ENCODE results near the gene ENTPD6.

ENTPD6 gene

DNA sequence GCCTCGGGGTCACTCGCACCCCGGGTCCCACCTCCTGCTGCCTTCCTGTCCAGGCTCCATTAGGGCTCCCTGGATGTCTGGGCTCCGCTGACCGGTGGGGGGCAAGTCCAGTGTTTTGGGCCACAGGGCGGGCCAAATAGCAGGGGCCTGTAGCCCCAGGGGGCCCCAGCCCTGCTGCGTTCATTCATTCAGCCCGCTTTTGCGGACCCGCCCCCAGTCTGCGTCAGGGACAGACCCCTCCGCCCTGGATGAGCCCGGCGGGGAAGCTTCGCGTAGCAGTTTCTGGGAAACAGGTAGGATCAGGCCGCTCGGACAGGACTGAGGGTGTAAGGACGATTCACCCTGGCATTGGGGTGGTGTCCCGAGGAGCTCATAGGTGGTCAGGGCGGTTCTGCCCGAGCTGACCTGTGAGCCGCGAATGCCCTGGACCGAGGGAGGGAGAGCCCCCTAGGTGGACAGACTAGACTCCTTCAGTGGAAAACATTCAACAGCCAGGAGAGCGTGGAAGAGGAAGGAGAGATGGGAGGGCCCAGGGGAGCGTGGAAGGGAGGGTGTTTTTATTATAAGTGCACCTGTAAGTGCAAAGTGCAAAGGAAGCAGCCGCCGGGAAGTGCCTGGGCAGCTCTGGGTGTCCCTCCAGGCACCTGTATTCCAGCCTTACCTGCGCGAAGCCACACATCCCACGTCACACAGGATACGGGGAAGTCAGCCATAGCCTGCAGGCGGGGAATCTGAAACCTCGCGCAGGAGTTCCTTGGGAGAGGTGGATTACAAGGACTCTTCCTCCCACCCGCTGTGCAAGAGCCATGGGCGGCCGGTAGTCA is 662 bp downstream of the ENTPD6 start:
- H3K27me3 ChIP-seq = no peaks in the 10 kb centered on the region
- H3K36me3 ChIP-seq = no peaks in the 10 kb centered on the region; a peak in 1 of 22 replicates
- no peak for TF ChIP-seq Cebpa-rat (IDR thresholded peaks at IDR 0.05)
- peak overlapping the region; percentile 80 to 95 (median 90) for H3K4me3 ChIP-seq
- H3K4me2 ChIP-seq = peak overlapping the region; percentile 93 to 100 (median 98)
- peak overlapping the region; percentile 79 to 91 (median 86) for H3K9ac ChIP-seq
- peaks cover 0 to 9% (median 7%) of the 10 kb centered on the region in 11 experiments; a peak in 17 of 22 replicates for H3K9me3 ChIP-seq (replicated peaks in 1 of 11)
- H3K27ac ChIP-seq = peak overlapping the region; percentile 65 to 85 (median 80)
- H4K20me1 ChIP-seq = peaks cover 0 to 48% (median 31%) of the 10 kb centered on the region in 11 experiments; a peak in 19 of 22 replicates
- H3K4me1 ChIP-seq = peaks cover 36 to 48% (median 40%) of the 10 kb centered on the region in 10 experiments

DNA sequence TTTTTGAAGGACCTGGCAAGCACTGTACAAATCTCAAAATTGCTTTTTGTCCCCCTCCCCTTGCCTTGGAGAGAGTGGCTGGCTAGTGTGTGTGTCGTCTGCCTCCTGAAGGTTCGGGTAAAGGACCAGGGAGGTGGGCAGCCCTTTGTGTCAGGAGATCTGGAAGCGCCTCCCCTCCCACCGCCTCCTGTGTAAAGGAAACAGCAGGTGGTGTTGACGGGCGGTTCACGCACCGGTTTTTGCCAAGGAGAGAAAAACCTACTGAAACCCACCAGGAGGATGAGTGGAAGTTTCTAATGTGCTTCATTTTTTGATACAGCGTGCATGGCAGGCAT is 1.2 kb downstream of the ENTPD6 start:
- Histone ChIP-seq H3K36me3 (peaks cover 0 to 5% (median 3%) of the 10 kb centered on the region in 11 experiments; a peak in 8 of 22 replicates), H3K27ac (peak overlapping the region in 1 of 11 experiments; percentile 85; a peak in 2 of 22 replicates), H4K20me1 (peaks cover 0 to 53% (median 31%) of the 10 kb centered on the region in 11 experiments; a peak in 19 of 22 replicates), H3K4me3 (peak overlapping the region; percentile 80 to 95 (median 90)), H3K9ac (peak overlapping the region; percentile 79 to 91 (median 86); a peak in 21 of 22 replicates), H3K4me2 (peak overlapping the region; percentile 93 to 100 (median 98)), H3K4me1 (peaks cover 36 to 48% (median 41%) of the 10 kb centered on the region in 10 experiments), H3K9me3 (replicated peaks in 1 of 11) (peaks cover 0 to 11% (median 7%) of the 10 kb centered on the region in 11 experiments; a peak in 17 of 22 replicates), H3K27me3 (no peaks in the 10 kb centered on the region)
- TF ChIP-seq Cebpa-rat (IDR thresholded peaks at IDR 0.05) = no peak

DNA sequence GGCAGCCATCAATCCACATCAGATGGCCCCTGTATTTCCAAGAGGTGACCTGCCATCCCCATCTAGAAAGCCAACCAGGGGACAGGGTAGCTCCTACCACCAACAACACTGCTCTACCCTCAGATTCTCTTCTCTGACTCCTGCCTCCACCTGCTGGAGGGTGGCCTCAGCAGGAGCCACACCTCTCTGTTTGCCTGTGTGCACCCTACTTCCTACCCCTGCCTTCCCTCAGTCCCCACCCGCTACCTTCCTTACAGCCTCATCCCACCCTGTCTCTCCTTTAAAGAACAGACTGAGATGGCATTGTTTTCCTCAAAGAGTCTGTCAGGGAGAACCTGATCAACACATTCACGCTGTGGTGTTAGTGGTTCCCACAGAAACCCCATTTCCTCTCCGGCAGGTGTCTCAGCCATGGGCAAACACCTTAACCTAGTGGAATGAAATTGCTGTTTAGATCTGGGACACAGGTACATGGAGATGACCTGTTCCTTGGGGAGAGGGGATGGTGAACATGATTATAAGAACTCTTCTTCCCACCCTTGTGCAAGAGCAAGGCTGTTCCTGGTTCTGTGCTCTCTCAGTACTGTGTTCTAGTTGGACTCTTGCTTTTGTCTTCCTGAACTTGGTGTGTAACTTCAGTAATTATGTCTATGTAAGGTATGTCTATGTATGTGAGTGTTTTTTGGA is 1.8 kb downstream of the ENTPD6 start:
- Histone ChIP-seq H3K27me3 (no peaks in the 10 kb centered on the region), H3K4me3 (peak overlapping the region; percentile 80 to 95 (median 90); a peak in 17 of 20 replicates), H4K20me1 (peaks cover 0 to 55% (median 31%) of the 10 kb centered on the region in 11 experiments; a peak in 19 of 22 replicates), H3K4me2 (peak overlapping the region; percentile 93 to 100 (median 98)), H3K27ac (no peak overlapping the region), H3K9ac (peak overlapping the region in 5 of 11 experiments; percentile 85 to 91 (median 88); a peak in 10 of 22 replicates), H3K36me3 (peaks cover 0 to 9% (median 7%) of the 10 kb centered on the region in 11 experiments; a peak in 8 of 22 replicates), H3K9me3 (replicated peaks in 1 of 11) (peaks cover 0 to 16% (median 7%) of the 10 kb centered on the region in 11 experiments; a peak in 17 of 22 replicates), H3K4me1 (peaks cover 36 to 52% (median 41%) of the 10 kb centered on the region in 10 experiments)
- TF ChIP-seq Cebpa-rat (IDR thresholded peaks at IDR 0.05) = no peak

DNA sequence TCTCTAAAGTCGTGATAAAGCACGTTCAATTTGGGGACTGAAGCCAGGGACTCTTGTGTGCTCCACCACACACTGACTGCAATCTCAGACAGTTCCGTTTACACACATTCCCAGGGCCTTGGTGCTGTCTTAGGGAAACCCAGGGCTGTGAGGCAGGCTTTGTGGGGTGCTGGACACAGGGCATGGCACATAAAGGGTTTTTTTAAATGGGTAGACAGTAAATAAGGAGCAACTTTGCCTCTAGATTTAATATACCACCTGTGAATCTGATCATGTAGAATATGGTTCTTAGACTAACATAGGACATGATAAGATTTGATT is 2.3 kb downstream of the ENTPD6 start:
- Histone ChIP-seq H4K20me1 (peaks cover 0 to 55% (median 31%) of the 10 kb centered on the region in 11 experiments; a peak in 19 of 22 replicates), H3K4me2 (peak overlapping the region; percentile 93 to 100 (median 98); a peak in 21 of 22 replicates), H3K27me3 (no peaks in the 10 kb centered on the region), H3K36me3 (peaks cover 0 to 14% (median 7%) of the 10 kb centered on the region in 11 experiments; a peak in 10 of 22 replicates), H3K4me3 (0 out of 20 replicates have a peak overlapping the region, but pooled peaks of 1 of the 10 experiments have one; percentile 90), H3K27ac (no peak overlapping the region), H3K9me3 (replicated peaks in 1 of 11) (peaks cover 0 to 15% (median 7%) of the 10 kb centered on the region in 11 experiments; a peak in 17 of 22 replicates), H3K4me1 (peaks cover 36 to 57% (median 42%) of the 10 kb centered on the region in 10 experiments), H3K9ac (no peak overlapping the region)
- TF ChIP-seq Cebpa-rat (IDR thresholded peaks at IDR 0.05) = no peak

DNA sequence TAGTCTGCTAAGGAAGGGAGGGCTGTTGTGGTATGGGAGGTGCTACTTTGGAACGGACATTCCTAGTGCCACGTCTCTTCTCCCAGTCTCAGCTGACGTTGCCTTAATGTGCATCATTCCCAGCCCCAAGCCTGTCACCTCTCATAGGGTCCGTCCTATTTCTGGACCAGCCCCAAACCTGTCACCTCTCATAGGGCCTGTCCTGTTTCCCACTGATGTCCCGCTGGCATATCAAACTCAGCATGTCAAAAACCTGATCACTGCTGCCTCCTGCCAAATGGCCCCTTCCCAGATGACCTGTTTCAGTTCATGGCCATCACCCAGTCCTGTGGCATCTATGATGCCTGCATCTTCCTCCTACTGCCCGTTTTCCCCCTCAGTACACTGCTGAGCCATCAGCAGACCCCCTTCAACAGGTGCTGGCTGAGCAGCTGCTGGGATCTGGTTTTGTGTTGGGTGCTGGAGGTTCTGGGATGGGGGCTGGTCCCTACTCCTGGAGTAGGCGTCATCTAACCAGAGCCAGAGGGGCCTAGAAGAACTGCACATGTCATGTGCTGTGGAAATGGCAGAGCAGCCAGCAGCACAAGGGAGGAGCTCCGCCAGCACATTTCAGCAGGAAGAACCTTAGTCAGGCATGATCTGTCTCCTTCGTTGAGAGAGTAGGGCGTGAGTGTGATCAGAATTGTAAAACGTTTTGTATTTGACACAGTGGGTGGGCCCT is 3.3 kb downstream of the ENTPD6 start:
- Histone ChIP-seq H3K4me2 (peak overlapping the region in 9 of 11 experiments; percentile 19 to 100 (median 26); a peak in 14 of 22 replicates), H3K27me3 (no peaks in the 10 kb centered on the region), H3K36me3 (peaks cover 0 to 16% (median 7%) of the 10 kb centered on the region in 11 experiments; a peak in 10 of 22 replicates), H3K4me3 (no peak overlapping the region), H3K4me1 (peaks cover 45 to 67% (median 51%) of the 10 kb centered on the region in 10 experiments), H4K20me1 (peaks cover 0 to 55% (median 31%) of the 10 kb centered on the region in 11 experiments; a peak in 19 of 22 replicates), H3K9ac (no peak overlapping the region), H3K27ac (no peak overlapping the region), H3K9me3 (replicated peaks in 1 of 11) (peaks cover 0 to 7% (median 0%) of the 10 kb centered on the region in 11 experiments; a peak in 4 of 22 replicates)
- no peak for TF ChIP-seq Cebpa-rat (IDR thresholded peaks at IDR 0.05)

DNA sequence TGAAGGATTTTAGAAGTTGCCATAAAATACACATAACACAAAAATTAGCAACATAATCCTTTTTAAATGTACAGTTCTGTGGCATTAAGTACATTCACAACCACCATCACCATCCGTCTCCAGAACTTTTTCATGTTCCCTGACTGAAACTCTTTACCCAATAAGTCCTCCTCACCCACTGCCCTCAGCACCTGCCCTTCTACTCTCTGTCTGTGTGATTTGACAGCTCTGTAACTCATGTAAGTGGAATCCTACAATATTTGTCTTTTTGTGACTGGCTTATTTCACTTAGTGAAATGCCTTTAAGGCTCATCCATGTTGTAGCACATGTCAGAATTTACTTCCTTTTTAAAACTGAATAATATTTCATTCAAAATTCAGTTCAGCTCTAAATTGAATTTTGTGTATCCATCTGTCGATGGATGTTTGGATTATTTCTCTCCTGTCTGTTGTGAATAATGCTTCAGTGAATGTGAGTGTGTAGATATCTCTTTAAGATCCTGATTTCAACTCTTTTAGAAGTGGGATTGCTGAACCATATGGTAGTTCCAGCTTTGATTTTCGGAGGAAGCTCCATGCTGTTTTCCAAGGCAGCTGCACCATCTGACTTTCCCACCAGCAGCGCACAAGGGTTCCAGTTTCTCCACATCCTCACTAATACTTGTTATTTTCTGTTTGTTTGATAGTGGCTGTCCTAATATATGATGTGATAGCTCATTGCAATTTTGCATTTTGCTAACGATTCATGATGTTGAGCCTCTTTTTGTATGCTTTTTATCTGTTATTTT is 4.2 kb downstream of the ENTPD6 start:
- Histone ChIP-seq H3K36me3 (peaks cover 0 to 16% (median 7%) of the 10 kb centered on the region in 11 experiments; a peak in 10 of 22 replicates), H4K20me1 (peaks cover 0 to 59% (median 31%) of the 10 kb centered on the region in 11 experiments; a peak in 19 of 22 replicates), H3K4me3 (no peak overlapping the region), H3K4me1 (peaks cover 51 to 74% (median 55%) of the 10 kb centered on the region in 10 experiments), H3K9me3 (replicated peaks in 1 of 11) (peaks cover 0 to 7% (median 0%) of the 10 kb centered on the region in 11 experiments; a peak in 3 of 22 replicates), H3K4me2 (peak overlapping the region in 4 of 11 experiments; percentile 24 to 98 (median 60); a peak in 8 of 22 replicates), H3K9ac (no peak overlapping the region), H3K27ac (no peak overlapping the region), H3K27me3 (no peaks in the 10 kb centered on the region)
- no peak for TF ChIP-seq Cebpa-rat (IDR thresholded peaks at IDR 0.05)

DNA sequence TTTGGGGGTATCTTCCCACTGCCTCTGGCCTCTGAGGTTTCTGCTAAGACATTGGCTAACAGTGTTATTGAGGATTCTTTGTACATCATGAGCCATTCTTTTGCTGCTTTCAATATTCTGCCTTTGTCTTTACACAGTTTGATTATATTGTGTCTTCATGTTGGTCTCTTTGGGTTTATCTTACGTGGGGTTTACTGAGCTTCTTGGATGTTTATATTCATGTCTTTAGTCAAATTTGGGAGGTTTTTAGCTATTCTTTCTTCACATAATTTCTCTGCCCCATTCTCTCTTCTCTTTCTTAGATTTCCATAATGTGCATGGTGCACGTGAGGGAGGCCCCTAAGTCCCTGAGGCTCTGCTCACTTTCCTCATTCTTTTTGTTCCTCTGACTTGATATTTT is 7.6 kb downstream of the ENTPD6 start:
- Histone ChIP-seq H3K4me3 (no peak overlapping the region), H3K27me3 (no peaks in the 10 kb centered on the region), H3K9ac (peak overlapping the region in 3 of 11 experiments; percentile 66 to 70 (median 67); a peak in 5 of 22 replicates), H3K36me3 (peaks cover 13 to 32% (median 25%) of the 10 kb centered on the region in 11 experiments; a peak in 19 of 22 replicates), H3K4me1 (peaks cover 37 to 71% (median 44%) of the 10 kb centered on the region in 10 experiments), H3K4me2 (peak overlapping the region; percentile 46 to 97 (median 72); a peak in 17 of 22 replicates), H3K27ac (peak overlapping the region in 9 of 11 experiments; percentile 26 to 79 (median 62); a peak in 15 of 22 replicates), H4K20me1 (peaks cover 0 to 69% (median 37%) of the 10 kb centered on the region in 11 experiments; a peak in 17 of 22 replicates), H3K9me3 (replicated peaks in 1 of 11) (peaks cover 0 to 7% (median 0%) of the 10 kb centered on the region in 11 experiments; a peak in 3 of 22 replicates)
- no peak for TF ChIP-seq Cebpa-rat (IDR thresholded peaks at IDR 0.05)

Data from BLaER1 treated with 17β-estradiol and CSF1 and Interleukin-3, amounts not matched to agents 10 nM and 100 nM (cell line).